Epithelial cell of umbilical artery (primary cell): ENCODE results near the gene DDIT4L. TPM values are rescaled to one million over a fixed set of nuclear protein-coding genes. Genes with fewer than 3 reads are reported as not detected.

Source experiments
- total RNA-seq: library from RNA; depleted of rRNA; stranded (reverse); fragments of >200 nt; gene quantifications from 2 replicates; pipeline ENCODE4 v1.2.3, GENCODE V29; 2014

DDIT4L gene, protein sequence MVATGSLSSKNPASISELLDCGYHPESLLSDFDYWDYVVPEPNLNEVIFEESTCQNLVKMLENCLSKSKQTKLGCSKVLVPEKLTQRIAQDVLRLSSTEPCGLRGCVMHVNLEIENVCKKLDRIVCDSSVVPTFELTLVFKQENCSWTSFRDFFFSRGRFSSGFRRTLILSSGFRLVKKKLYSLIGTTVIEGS
- 2.9 and 5.3 TPM in 2 replicates for total RNA-seq

DNA sequence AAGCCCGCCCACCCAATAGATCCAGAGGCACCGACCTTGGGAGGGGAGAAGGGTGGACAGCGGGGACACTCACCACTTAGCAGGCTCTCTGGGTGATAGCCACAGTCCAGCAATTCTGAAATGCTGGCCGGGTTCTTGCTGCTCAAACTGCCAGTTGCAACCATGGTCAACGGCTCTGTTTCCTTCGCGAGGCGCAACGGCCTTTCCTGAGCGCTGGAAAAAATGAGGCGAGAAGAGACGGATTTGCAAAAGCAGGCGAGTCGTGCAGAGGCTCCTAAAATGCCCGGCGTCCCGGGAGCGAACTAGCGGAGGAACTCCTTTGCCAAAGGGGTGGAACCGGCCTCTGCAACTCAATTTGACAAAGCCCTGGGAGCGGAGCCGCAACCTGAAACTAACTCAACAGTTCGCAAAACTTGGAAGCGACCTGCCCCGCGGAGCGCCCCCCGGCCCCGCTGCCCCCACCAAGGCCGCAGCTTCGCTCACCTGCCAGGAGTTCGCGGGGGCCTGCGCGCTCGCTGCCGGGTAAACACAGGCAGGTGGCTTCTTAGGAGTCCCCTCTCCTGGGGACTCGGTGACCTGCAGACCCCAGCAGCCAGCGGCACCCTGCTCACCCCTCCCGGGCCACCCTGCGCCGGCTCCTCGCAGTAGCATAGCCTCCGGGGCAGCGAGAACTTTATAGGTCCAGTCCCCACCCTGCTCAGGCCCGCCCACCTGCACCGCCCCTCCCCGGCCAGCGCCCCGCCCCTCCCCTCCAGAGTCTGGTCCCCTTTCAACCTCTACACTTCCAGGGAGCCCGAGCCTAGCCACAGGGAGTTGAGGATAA lies at the start of gene DDIT4L:
DDIT4L (minus strand) TSS at position 649 of the 823 bp plus-strand sequence; CDS start at position 164, 485 bp downstream.

Other genes with a start within 250 kb of the DDIT4L start
- 34.8 and 54.3 TPM in 2 replicates for gene DNAJB14, start 243.8 kb downstream of the DDIT4L start, total RNA-seq
- 938 and 1,106 TPM in 2 replicates for gene H2AZ1, start 240.2 kb downstream of the DDIT4L start, total RNA-seq